Erythroblast (primary cell): Measurements from ENCODE around the gene MINDY3.

Experiments used
- GATA1 ChIP-seq: IDR thresholded peaks from 2 replicates; pipeline ENCODE4 v1.6.1; 2011; ENCODE audit warnings: low read depth, mild to moderate bottlenecking, control low read depth, low read length, moderate library complexity
- POLR2A ChIP-seq: IDR thresholded peaks from 2 replicates; pipeline ENCODE4 v1.6.1; 2011; ENCODE audit warnings: mild to moderate bottlenecking, low read length

GRCh38 chr10:15884447-15884846, 24.1 kb upstream of the MINDY3 start:
- TF ChIP-seq POLR2A (no peak), GATA1 (no peak)
